Measurements from ENCODE around the gene SPESP1.

Gene SPESP1

GRCh38 chr15:68993276-68993675 is 63.0 kb downstream of the SPESP1 start:
- no peak for DNase-seq

DNA sequence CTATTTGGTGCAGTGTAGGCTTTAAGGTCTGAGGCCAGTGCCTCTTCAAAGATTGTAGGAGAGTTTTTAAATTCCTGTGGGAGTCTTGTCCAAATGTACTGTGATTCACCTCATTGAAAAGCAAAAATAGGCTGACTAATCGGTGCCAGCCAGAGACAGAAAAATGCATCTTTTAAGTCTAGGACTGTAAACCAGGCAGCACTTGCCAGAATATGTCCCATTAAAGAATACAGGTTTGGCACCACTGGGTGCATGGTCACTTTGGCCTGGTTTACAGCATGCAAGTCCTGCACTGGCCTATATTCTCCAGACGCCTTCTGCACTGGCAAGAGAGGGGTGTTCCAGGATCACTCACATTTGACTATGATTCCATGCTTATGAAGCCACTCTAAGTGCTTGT is 63.8 kb downstream of the SPESP1 start:
- no peak for DNase-seq

GRCh38 chr15:68994981-68995761 is 64.8 kb downstream of the SPESP1 start:
- no peak for DNase-seq
